ENCODE results near the gene ABLIM3. TPM values are rescaled to one million over a fixed set of nuclear protein-coding genes. Genes with fewer than 3 reads are reported as not detected.

Gene ABLIM3
- total RNA-seq (2021; ENCODE audit: unreplicated experiment) (12.9 TPM), Bru-seq, nascent RNA (percentile 58 among the genes with signal in this experiment), BruChase-seq, experiment 1, labeled RNA remaining after a 2-hour chase (percentile 49 among the genes with signal in this experiment), BruChase-seq, experiment 2, labeled RNA remaining after a 6-hour chase (percentile 49 among the genes with signal in this experiment)
- polyA plus RNA-seq (2012; ENCODE audit: insufficient read length) = 16.2 TPM
- long read RNA-seq, partial matches to known transcripts = 4 of 6 reads
- long read RNA-seq, other reads (novel, unspliced or antisense) = 2 of 6 reads

DNA sequence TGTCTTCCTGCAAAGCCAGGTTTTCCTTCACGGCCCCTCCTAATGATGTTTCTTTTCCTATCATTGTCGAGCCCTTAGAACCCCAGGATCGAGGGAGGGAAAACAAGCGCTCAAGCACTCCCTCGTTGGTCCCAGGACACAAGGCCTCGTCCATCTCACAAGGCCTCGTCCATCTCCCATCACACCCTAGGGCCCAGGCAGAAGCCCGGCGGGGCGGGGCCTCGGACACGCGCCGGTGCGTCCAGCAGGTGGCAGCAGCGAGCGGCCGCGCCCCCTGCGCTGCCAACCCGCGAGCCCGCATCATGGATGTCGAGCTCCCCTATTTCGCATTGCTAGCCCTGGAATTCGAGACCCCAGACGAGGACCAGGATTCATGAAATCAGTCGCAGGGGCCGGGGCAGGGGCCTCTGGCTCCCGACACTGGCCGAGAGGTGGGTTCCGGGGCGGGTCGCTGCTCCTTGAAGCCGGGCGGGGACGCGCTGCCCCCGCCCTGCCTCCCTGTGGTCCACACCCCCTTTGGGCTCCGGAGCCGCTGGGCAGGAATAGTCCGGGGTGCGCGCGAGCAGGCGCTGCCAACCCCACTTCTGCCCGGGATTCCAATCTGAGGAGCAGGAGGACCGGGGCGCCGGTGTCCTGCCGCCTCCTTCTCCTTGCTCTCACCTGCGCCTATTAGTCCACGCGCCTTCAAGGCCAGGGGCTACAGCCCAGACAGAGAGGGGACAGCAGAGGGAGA, at the start of gene ABLIM3:
Gene ABLIM3 (plus strand): TSS at position 270 of the 733 bp plus-strand sequence. CDS start 603 bp downstream, outside the sequence.
- in situ Hi-C loops (cut with HindIII; ENCODE audit: low pct_unique_long_range_greater_than_20kb, low sequenced_read_pairs) (loop anchor here (25.0 kb wide), 1 partner anchor 121 kb away; the partner anchor contains the start of gene AFAP1L1), intact Hi-C loops (cut with micrococcal nuclease; ENCODE audit: unreplicated experiment) (loop anchor here (10.0 kb wide), 1 partner anchor 423 kb away; no protein-coding TSS in a partner anchor)
- Histone ChIP-seq H3K27ac (ENCODE audit: low read length) (peak within 1 kb of the TSS; percentile 54), H3K27me3 (ENCODE audit: control insufficient read depth, insufficient read depth, low read length) (no peaks in the 10 kb centered on the region), H3K36me3 (ENCODE audit: control insufficient read depth, insufficient read depth, low read length) (no peaks in the 10 kb centered on the region), H3K4me3 (ENCODE audit: low read depth in 2 of 2, low read length in 2 of 2) (peak within 1 kb of the TSS; percentile 65 to 74), H3K9me3 (ENCODE audit: control insufficient read depth, insufficient read depth, low read depth, low read length) (no peaks in the 10 kb centered on the region), H3K4me1 (ENCODE audit: control insufficient read depth, insufficient read depth, low read length) (0 out of 2 replicates have a peak, but pooled peaks cover 4% of the 10 kb centered on the region)
- ChIA-PET CTCF (interaction anchor here (0.6 to 0.9 kb wide), 4 partner anchors 51 to 172 kb away, joined by 3 to 7 read pairs (median 4); no protein-coding TSS in a partner anchor), POLR2A (interaction anchor here (0.7 kb wide), 1 partner anchor 1777 kb away, joined by 5 read pairs; no protein-coding TSS in a partner anchor)
- no TSS peak for BruUV-seq (replicated peaks)
- DNase-seq (ENCODE audit: low read depth, low spot score) (no peak), ATAC-seq (peak; percentile 91)
- TF ChIP-seq TCF7L2 (IDR thresholded peaks at IDR 0.05; ENCODE audit: low read depth, low read length) = no peak
- TF ChIP-seq POLR2AphosphoS5 (IDR thresholded peaks at IDR 0.05; ENCODE audit: low read depth, low read length) = no peak
- TF ChIP-seq, protein P1, sequence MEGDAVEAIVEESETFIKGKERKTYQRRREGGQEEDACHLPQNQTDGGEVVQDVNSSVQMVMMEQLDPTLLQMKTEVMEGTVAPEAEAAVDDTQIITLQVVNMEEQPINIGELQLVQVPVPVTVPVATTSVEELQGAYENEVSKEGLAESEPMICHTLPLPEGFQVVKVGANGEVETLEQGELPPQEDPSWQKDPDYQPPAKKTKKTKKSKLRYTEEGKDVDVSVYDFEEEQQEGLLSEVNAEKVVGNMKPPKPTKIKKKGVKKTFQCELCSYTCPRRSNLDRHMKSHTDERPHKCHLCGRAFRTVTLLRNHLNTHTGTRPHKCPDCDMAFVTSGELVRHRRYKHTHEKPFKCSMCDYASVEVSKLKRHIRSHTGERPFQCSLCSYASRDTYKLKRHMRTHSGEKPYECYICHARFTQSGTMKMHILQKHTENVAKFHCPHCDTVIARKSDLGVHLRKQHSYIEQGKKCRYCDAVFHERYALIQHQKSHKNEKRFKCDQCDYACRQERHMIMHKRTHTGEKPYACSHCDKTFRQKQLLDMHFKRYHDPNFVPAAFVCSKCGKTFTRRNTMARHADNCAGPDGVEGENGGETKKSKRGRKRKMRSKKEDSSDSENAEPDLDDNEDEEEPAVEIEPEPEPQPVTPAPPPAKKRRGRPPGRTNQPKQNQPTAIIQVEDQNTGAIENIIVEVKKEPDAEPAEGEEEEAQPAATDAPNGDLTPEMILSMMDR (IDR thresholded peaks at IDR 0.05) = peak; percentile 98
- TF ChIP-seq, protein P2, sequence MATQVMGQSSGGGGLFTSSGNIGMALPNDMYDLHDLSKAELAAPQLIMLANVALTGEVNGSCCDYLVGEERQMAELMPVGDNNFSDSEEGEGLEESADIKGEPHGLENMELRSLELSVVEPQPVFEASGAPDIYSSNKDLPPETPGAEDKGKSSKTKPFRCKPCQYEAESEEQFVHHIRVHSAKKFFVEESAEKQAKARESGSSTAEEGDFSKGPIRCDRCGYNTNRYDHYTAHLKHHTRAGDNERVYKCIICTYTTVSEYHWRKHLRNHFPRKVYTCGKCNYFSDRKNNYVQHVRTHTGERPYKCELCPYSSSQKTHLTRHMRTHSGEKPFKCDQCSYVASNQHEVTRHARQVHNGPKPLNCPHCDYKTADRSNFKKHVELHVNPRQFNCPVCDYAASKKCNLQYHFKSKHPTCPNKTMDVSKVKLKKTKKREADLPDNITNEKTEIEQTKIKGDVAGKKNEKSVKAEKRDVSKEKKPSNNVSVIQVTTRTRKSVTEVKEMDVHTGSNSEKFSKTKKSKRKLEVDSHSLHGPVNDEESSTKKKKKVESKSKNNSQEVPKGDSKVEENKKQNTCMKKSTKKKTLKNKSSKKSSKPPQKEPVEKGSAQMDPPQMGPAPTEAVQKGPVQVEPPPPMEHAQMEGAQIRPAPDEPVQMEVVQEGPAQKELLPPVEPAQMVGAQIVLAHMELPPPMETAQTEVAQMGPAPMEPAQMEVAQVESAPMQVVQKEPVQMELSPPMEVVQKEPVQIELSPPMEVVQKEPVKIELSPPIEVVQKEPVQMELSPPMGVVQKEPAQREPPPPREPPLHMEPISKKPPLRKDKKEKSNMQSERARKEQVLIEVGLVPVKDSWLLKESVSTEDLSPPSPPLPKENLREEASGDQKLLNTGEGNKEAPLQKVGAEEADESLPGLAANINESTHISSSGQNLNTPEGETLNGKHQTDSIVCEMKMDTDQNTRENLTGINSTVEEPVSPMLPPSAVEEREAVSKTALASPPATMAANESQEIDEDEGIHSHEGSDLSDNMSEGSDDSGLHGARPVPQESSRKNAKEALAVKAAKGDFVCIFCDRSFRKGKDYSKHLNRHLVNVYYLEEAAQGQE (IDR thresholded peaks at IDR 0.05; ENCODE audit: insufficient read depth in 1 of 2, low read depth in 2 of 2, low read length in 1 of 2) = no peak
- peak; percentile 79; the same call in 1 of the 2 replicates for TF ChIP-seq SIN3A (IDR thresholded peaks at IDR 0.05; ENCODE audit: borderline replicate concordance, insufficient read depth, low read depth, low read length)

DNA sequence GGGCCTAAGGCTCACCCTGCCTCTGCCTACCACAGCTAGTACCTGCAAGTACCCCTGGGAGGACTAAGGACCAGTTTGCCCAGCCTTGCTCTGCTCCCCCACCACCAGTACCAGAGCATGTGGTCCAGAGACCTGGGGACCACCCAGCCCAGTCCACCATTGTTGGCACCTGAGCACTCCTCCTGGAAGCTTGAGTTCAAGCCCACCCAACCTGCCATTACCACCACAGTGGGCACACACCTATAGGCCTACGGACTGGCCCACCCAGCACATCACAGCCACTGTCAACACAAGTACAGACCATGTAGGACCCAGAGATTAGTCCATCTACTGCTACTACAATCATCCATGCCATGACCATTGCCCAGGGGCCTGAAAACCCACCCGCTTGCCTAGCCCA, 47.7 kb upstream of the ABLIM3 start:
- Histone ChIP-seq H3K4me1 (ENCODE audit: control insufficient read depth, insufficient read depth, low read length) (no peaks in the 10 kb centered on the region), H3K4me3 (ENCODE audit: low read depth in 2 of 2, low read length in 2 of 2) (no peak overlapping the region), H3K36me3 (ENCODE audit: control insufficient read depth, insufficient read depth, low read length) (no peaks in the 10 kb centered on the region), H3K27me3 (ENCODE audit: control insufficient read depth, insufficient read depth, low read length) (no peaks in the 10 kb centered on the region), H3K27ac (ENCODE audit: low read length) (no peak overlapping the region), H3K9me3 (ENCODE audit: control insufficient read depth, insufficient read depth, low read depth, low read length) (no peaks in the 10 kb centered on the region)
- ChIA-PET CTCF (no interaction called here), POLR2A (no interaction called here)
- BruUV-seq (replicated peaks) = no TSS peak
- intact Hi-C loops (cut with micrococcal nuclease; ENCODE audit: unreplicated experiment) (no loop called here), in situ Hi-C loops (cut with HindIII; ENCODE audit: low pct_unique_long_range_greater_than_20kb, low sequenced_read_pairs) (no loop called here)
- ATAC-seq (no peak), DNase-seq (ENCODE audit: low read depth, low spot score) (no peak)
- TF ChIP-seq, protein P2 (IDR thresholded peaks at IDR 0.05; ENCODE audit: insufficient read depth in 1 of 2, low read depth in 2 of 2, low read length in 1 of 2) = no peak
- no peak for TF ChIP-seq SIN3A (IDR thresholded peaks at IDR 0.05; ENCODE audit: borderline replicate concordance, insufficient read depth, low read depth, low read length)
- no peak for TF ChIP-seq TCF7L2 (IDR thresholded peaks at IDR 0.05; ENCODE audit: low read depth, low read length)
- TF ChIP-seq, protein P1 (IDR thresholded peaks at IDR 0.05) = no peak
- TF ChIP-seq POLR2AphosphoS5 (IDR thresholded peaks at IDR 0.05; ENCODE audit: low read depth, low read length) = no peak

All from Panc1 (cell line).